Ascending aorta (tissue), 2 donors: Measurements from ENCODE around the gene MAP1LC3B2. TPM values are rescaled to one million over a fixed set of nuclear protein-coding genes. Genes with fewer than 3 reads are reported as not detected.
"Not testable (repeated sequence)": the region's sequence is repeated elsewhere in the genome, so short reads cannot be mapped to it uniquely, and the experiment has no call there.

Experiments
- DNase-seq, 2 donors: peaks; one replicate each; pipeline ENCODE4 v3.0.0-alpha.2; 2019; ENCODE audit warnings: low spot score in 2 of 2
- H3K27ac ChIP-seq, 2 donors: fragments of 200-600 bp; sonication (generic); one replicate each; pipeline ENCODE4 v1.5.1; 2016 to 2017; ENCODE audit warnings: mild to moderate bottlenecking in 1 of 2
- H3K27me3 ChIP-seq: fragments of 200-600 bp; sonication (generic); one replicate; pipeline ENCODE4 v1.5.1; 2017
- H3K36me3 ChIP-seq, 2 donors: fragments of 200-600 bp; sonication (generic); one replicate each; pipeline ENCODE4 v1.5.1; 2016
- H3K4me1 ChIP-seq, 2 donors: fragments of 200-600 bp; sonication (generic); one replicate each; pipeline ENCODE4 v1.5.1; 2016 to 2017; ENCODE audit warnings: mild to moderate bottlenecking in 1 of 2
- H3K4me3 ChIP-seq, 2 donors: fragments of 200-600 bp; sonication (generic); one replicate each; pipeline ENCODE4 v1.5.1; 2016 to 2017; ENCODE audit warnings: mild to moderate bottlenecking in 1 of 2
- H3K9me3 ChIP-seq, 2 donors: fragments of 200-600 bp; sonication (generic); one replicate each; pipeline ENCODE4 v1.5.1; 2016
- intact Hi-C: fragments of 100-400 bp; cut with DNase I; formaldehyde crosslinking; loops from one replicate; pipeline ENCODE4 v1.15.1; 2023
- total RNA-seq: library from RNA; depleted of rRNA; stranded (reverse); fragments of >200 nt; gene quantifications from one replicate; pipeline ENCODE4 v1.1.0, GENCODE V29; 2016
- TF ChIP-seq, protein P1 (sequence below), 3 experiments: fragments of 200-600 bp in 2 of 3; fragments of 450-650 bp in 1 of 3; sonication (generic) in 2 of 3; IDR thresholded peaks; one replicate each; pipeline ENCODE4 v1.5.1; 2016 to 2019; ENCODE audit warnings: antibody characterized with exemption in 3 of 3, mild to moderate bottlenecking in 1 of 3, moderate library complexity in 1 of 3

MAP1LC3B2 gene
- total RNA-seq, 1 donor from 2014 or later, result not detected

DNA sequence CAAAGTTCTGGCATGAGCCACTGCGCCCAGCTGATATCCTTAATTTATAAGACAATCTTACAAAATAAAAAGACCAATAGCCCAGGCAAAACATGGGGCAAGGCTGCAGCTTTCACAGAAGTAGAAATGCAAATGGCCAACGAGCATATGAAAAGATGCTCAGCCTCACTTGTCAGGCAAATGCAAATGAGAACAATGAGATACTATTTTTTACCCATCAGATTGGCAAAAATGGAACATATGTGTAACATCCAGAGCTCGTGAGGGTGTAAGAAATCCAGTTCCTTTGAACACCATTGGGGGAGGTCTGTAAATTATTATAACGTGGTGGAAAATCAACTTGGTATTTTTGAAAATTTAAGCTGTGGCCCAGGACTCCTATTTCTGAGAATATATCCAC lies 14.6 kb downstream of the MAP1LC3B2 start:
- no peaks in the 10 kb centered on the region for H3K4me1 ChIP-seq
- no peak overlapping the region for H3K4me3 ChIP-seq
- TF ChIP-seq, protein P1, sequence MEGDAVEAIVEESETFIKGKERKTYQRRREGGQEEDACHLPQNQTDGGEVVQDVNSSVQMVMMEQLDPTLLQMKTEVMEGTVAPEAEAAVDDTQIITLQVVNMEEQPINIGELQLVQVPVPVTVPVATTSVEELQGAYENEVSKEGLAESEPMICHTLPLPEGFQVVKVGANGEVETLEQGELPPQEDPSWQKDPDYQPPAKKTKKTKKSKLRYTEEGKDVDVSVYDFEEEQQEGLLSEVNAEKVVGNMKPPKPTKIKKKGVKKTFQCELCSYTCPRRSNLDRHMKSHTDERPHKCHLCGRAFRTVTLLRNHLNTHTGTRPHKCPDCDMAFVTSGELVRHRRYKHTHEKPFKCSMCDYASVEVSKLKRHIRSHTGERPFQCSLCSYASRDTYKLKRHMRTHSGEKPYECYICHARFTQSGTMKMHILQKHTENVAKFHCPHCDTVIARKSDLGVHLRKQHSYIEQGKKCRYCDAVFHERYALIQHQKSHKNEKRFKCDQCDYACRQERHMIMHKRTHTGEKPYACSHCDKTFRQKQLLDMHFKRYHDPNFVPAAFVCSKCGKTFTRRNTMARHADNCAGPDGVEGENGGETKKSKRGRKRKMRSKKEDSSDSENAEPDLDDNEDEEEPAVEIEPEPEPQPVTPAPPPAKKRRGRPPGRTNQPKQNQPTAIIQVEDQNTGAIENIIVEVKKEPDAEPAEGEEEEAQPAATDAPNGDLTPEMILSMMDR (IDR thresholded peaks at IDR 0.05), result no peak
- no peaks in the 10 kb centered on the region for H3K9me3 ChIP-seq
- no peak overlapping the region for H3K27ac ChIP-seq
- H3K36me3 ChIP-seq, result no peaks in the 10 kb centered on the region
- DNase-seq, result no peak
- intact Hi-C loops, result no loop called here
- H3K27me3 ChIP-seq, result no peaks in the 10 kb centered on the region

DNA sequence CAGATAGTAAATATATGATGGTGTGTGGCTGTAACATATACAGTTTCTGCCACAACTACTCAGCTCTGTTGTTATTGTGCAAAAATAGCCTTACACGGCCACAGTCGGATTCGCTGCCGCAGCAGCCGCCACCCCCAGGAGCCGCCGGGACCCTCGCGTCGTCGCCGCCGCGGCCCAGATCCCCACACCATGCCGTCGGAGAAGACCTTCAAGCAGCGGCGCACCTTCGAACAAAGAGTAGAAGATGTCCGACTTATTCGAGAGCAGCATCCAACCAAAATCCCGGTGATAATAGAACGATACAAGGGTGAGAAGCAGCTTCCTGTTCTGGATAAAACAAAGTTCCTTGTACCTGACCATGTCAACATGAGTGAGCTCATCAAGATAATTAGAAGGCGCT lies 16.6 kb downstream of the MAP1LC3B2 start:
- H3K27ac ChIP-seq, H3K9me3 ChIP-seq, H3K36me3 ChIP-seq, H3K4me3 ChIP-seq, intact Hi-C loops, DNase-seq, H3K4me1 ChIP-seq, H3K27me3 ChIP-seq: not testable (repeated sequence)

DNA sequence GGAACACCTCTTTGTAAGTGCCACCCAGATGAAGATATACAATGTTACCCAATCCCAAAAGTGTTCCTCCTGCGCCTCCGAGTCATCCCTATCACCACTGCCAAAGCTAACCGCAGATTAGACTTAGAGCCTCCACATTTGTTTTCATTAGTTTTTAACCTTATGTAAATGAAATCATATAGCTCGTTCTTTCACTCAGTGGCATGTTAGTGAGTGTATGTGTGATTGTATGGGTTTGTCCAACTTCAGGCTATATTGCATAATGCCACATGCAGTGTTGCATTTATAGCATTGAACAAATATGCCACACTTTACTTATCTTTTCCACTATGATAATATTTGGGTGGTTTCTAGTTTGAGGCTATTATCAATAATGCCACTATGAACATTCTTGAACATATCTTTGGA lies 18.0 kb downstream of the MAP1LC3B2 start:
- H3K4me3 ChIP-seq, result no peak overlapping the region
- intact Hi-C loops, result no loop called here
- no peaks in the 10 kb centered on the region for H3K36me3 ChIP-seq
- TF ChIP-seq, protein P1 (IDR thresholded peaks at IDR 0.05), result no peak
- H3K4me1 ChIP-seq, result no peaks in the 10 kb centered on the region
- DNase-seq, result no peak
- no peak overlapping the region for H3K27ac ChIP-seq
- H3K9me3 ChIP-seq, result no peaks in the 10 kb centered on the region
- no peaks in the 10 kb centered on the region for H3K27me3 ChIP-seq

DNA sequence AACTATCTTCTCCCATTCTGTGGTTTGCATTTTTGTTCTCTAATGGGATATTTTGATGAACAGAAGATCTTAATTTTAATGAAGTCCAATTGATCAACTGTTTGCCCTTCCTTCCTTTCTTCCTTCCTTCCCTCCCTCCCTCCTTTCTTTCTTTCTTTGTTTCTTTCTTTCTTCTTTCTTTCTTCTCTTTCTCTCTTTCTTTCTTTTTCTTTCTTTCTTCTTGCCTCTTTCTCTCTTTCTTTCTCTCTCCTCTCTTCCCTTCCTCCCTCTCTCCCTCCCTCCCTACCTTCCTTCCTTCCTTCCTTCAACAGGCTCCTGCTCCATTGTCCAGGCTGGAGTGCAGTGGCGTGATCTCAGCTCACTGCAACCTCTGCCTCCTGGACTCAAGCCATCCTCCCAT lies 18.9 kb downstream of the MAP1LC3B2 start:
- Histone ChIP-seq H3K4me3 (no peak overlapping the region), H3K9me3 (no peaks in the 10 kb centered on the region), H3K27me3 (no peaks in the 10 kb centered on the region), H3K36me3 (no peaks in the 10 kb centered on the region), H3K4me1 (peaks cover 0 to 3% of the 10 kb centered on the region in 2 donors), H3K27ac (no peak overlapping the region)
- intact Hi-C loops, result no loop called here
- TF ChIP-seq, protein P1 (IDR thresholded peaks at IDR 0.05), result no peak
- DNase-seq, result no peak

DNA sequence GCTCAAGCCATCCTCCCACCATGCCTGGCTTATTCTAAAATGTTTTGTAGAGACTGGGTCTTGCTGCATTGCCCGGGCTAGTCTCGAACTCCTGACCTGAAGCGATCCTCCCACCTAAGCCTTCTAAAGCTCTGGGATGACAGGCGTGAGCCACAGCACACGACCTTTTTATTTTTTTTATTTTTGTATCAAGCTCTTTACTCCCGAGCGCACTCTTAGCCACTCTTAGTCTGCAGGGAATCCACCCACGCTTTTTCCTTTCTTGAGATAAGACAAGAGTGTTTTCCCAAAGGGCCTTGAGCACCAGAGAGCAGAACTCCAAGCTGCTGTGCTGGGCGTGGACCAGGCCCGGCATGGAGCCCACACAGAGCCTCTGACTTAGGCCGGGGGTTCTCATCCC lies 23.4 kb downstream of the MAP1LC3B2 start:
- intact Hi-C loops, result no loop called here
- no peak for DNase-seq
- no peak overlapping the region for H3K27ac ChIP-seq

DNA sequence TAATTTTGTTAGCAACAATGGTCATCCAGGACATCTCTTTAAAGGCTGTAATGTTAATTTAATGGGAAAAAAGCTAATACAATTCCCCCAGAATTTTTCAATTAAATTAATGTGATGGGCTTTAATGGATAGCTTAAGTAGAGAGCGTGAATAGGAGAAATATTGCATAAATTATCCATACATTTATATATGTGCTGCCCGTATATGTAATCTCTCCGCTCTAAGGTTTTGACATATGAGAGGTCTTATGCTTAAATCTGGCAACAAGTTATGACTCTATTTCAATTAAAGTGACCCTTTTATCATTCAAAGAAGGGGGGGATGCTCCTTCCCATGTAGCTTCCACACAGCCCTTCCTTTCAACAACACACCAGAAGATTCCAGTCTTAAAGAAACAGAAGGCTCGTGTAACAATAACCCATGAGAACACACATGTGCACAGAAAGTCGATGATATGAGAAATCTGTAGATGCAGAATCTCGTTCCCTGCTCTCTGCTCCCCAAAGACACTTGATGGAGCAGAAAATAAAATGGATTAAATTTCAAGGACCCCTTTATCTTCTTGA lies 24.0 kb downstream of the MAP1LC3B2 start:
- Histone ChIP-seq H3K36me3 (no peaks in the 10 kb centered on the region), H3K9me3 (no peaks in the 10 kb centered on the region), H3K4me1 (peaks cover 0 to 3% of the 10 kb centered on the region in 2 donors), H3K4me3 (no peak overlapping the region), H3K27me3 (no peaks in the 10 kb centered on the region), H3K27ac (no peak overlapping the region)
- TF ChIP-seq, protein P1 (IDR thresholded peaks at IDR 0.05), result no peak
- intact Hi-C loops, result no loop called here
- DNase-seq, result no peak

More for the DNA sequence above, 23.4 kb downstream of the MAP1LC3B2 start:
- TF ChIP-seq, protein P1 (IDR thresholded peaks at IDR 0.05), result no peak
- no peaks in the 10 kb centered on the region for H3K9me3 ChIP-seq
- peaks cover 0 to 3% of the 10 kb centered on the region in 2 donors for H3K4me1 ChIP-seq
- H3K4me3 ChIP-seq, result no peak overlapping the region
- no peaks in the 10 kb centered on the region for H3K27me3 ChIP-seq
- H3K36me3 ChIP-seq, result no peaks in the 10 kb centered on the region
